Endometrial microvascular endothelial cells (primary cell): Measurements from ENCODE around the gene SLC2A1. TPM values are rescaled to one million over a fixed set of nuclear protein-coding genes. Genes with fewer than 3 reads are reported as not detected.

Experiments
- in situ Hi-C: cut with HindIII; loops from 2 replicates; pipeline ENCODE4 v1.10.0; 2017; ENCODE audit warnings: low sequenced_read_pairs, low pct_unique_long_range_greater_than_20kb; ENCODE audit errors: inconsistent ontology term
- total RNA-seq: library from RNA; depleted of rRNA; stranded (reverse); fragments of >200 nt; gene quantifications from one replicate; pipeline ENCODE4 v1.2.3, GENCODE V29; 2015; ENCODE audit errors: inconsistent ontology term

Gene SLC2A1
- total RNA-seq, 1 donor from 2014 or later = 39.0 TPM

- in situ Hi-C loops = no loop called here
Observed at GRCh38 chr1:42962641-42963377, 4.1 kb upstream of the SLC2A1 start.

DNA sequence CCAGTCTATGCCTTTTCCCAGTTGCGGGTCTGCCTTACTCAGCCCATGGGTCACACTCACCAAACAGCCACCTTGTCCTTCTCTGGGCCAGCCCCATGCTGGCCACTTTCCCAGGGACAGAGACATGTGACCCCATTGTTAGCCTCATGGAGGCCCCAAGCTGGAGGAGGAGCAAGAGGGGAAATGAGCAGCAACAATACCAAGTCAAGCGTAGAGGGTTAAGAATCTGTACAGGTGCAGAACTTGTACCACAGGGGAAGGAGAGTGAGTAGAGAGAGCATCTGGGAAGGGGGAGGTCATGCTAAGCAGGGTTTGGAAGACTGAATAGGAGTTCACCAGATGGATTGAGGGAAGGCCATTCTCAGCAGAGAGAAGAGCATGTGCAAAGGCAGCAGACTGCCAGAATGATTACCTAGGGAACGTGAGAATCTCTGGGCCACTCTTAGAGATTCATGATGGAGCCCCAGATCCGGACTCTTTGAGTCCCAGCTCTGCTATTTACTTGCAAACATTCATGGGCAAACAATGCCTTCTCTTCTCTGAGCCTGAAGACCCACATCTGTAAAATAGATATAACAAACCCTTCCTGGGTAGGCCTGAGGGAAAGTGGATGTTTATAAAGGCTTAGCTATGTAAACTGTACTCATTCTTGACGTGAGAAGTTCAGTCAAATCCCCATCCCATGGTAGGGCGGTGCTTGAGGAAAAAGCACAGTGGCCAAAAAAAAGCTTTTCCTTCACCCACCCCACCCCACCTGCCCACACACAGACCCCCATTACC, 2.8 kb upstream of the SLC2A1 start:
- in situ Hi-C loops = no loop called here

GRCh38 chr1:42960566-42961311, 2.1 kb upstream of the SLC2A1 start:
- in situ Hi-C loops = no loop called here

GRCh38 chr1:42960122-42960390, 1.4 kb upstream of the SLC2A1 start:
- in situ Hi-C loops = no loop called here

- in situ Hi-C loops = no loop called here
Observed at GRCh38 chr1:42957880-42958487, 684 bp downstream of the SLC2A1 start.

GRCh38 chr1:42957229-42957879, 1.3 kb downstream of the SLC2A1 start:
- in situ Hi-C loops = no loop called here

DNA sequence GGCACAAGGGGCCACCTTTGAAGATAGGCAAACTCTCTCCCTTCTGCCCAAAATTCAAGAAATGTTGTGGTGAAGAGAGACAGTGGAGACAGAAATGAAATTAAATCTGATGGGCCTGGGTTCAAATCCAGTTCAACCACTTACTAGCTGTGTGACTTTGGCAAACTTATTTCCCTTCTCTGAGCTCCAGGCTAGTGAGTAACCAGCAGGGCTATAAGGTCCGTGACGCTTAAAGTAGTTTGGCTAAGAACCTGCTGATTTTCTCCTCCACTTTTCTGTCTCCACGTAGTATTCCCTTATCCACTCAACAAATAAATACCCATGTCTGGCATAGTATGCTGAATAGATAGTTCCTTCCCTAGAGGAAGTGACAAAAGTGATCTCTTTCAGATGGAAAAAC, 1.9 kb downstream of the SLC2A1 start:
- in situ Hi-C loops = no loop called here

- in situ Hi-C loops = no loop called here
Observed at GRCh38 chr1:42955311-42956063, 3.2 kb downstream of the SLC2A1 start.

DNA sequence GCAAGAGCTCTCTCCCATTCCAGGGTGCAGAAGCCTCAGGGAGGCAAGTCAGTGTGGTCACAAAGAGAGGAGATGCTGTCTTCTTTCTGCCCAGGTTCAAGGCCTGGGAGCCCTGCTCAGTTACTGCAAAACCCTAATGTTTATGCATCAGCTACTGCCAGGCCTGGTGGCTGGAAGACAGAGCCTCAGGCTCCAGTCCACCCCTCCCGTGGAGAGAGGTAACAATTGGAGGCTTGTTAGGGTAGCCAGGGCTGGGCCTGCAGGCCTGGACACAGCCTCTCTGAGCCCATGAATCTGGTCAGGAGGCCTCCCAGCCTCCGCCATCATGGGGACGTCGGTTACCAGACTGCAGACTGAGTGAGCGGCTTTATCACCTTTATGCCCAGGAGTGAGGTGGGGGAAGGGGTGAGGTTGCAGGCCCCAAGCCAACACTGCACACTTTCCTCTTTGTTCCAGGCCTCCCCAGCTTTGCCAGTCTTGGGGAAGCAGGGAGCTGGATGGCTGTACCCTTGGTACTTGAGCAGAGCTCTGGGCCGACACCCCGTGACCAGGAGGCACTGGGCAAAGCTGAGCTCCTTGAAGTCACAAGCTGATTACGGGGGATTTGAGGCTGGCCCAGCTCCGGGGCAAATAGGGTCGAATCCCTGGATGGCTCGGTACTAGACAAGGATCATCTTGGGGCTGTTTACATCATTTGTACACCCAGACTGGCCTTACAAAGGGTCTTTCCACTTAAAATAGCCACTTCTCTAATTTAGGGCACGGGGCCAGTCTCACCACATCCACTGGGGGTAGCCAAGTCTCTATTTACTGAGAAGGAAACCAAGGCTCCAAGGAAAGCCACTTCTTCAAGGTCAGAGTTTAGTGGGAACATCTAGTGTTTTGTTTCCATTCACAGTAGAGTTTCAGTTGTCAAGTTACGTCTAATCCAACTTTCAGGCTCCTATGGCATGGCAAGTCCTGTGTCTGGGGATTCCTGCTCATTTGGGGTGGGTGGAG, 5.2 kb downstream of the SLC2A1 start:
- in situ Hi-C loops = no loop called here

- in situ Hi-C loops = no loop called here
Observed at GRCh38 chr1:42952303-42953001, 6.2 kb downstream of the SLC2A1 start.

DNA sequence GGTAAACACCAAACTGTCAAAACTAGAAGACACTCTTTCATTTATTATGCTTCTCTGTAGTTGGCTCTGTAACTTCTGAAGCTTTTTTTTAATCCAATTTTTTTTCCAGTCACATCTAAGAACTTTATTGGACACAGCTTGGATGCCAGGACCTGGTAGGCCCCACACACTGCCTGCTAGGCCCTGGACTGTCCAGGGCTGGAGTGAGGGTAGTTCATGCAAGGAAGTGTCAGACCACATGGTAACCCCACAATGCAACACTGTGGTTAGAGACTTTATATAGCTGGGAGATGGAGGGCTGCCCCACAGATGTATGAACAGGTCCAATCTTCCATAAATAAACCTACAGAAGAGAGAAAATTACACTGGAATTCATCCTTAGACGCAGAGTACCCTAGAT, 7.1 kb downstream of the SLC2A1 start:
- in situ Hi-C loops = no loop called here

GRCh38 chr1:42950116-42950481, 8.6 kb downstream of the SLC2A1 start:
- in situ Hi-C loops = no loop called here

- in situ Hi-C loops = no loop called here
Observed at GRCh38 chr1:42949312-42950115, 9.2 kb downstream of the SLC2A1 start.

- in situ Hi-C loops = no loop called here
Observed at GRCh38 chr1:42947965-42948732, 10.5 kb downstream of the SLC2A1 start.

- in situ Hi-C loops = no loop called here
Observed at GRCh38 chr1:42947117-42947516, 11.6 kb downstream of the SLC2A1 start.
